HG03342 (cell line): ENCODE data around the gene AGAP3.

Source experiments
- ATAC-seq: cut with Tn5 transposase; IDR thresholded peaks from one replicate; pipeline ENCODE4 v1.9.1; 2021; ENCODE audit warnings: mild to moderate bottlenecking, moderate library complexity; ENCODE audit not compliant: unreplicated experiment

The AGAP3 gene

DNA sequence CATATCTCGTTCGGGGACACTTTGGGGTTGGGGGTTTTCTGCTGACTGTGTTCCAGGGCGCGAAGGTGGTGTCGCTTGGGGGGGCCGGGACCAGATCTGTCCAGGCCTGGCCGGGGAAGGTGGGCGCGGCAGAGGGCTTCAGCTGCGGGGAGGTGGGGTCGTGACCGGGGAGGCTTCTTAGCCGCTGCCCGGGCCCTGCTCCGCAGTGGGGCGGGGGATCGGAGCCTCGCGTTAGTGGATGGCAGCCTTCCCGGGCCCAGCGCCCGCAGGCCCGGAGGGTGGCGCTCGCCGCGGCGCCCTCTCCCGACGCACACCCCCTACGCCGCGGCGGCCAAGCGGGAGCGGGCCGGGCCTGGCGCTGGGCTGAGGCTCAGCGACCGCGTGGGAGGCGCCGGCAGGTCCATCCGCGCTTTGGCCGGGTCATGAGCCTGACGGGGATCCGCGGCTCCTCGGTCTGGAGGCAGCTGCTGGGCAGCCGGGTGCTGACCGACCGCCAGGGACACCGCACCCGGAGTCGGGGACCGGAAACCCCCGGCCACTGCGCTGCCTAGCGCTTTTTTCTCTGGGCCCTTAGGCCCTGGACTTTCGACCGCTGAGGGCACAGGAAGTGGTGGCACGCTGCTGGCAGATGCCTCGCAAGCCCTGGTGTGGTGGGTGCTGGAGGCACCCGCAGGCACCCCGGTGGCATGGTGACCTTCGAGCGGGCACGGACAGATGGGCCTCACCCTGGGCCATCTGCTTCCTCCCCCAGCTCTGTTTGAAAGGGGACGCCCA, 1.2 kb downstream of the AGAP3 start:
- ATAC-seq = no peak

GRCh38 chr7:151088019-151088855, 2.0 kb downstream of the AGAP3 start:
- no peak for ATAC-seq

GRCh38 chr7:151088856-151089699, 2.8 kb downstream of the AGAP3 start:
- no peak for ATAC-seq

DNA sequence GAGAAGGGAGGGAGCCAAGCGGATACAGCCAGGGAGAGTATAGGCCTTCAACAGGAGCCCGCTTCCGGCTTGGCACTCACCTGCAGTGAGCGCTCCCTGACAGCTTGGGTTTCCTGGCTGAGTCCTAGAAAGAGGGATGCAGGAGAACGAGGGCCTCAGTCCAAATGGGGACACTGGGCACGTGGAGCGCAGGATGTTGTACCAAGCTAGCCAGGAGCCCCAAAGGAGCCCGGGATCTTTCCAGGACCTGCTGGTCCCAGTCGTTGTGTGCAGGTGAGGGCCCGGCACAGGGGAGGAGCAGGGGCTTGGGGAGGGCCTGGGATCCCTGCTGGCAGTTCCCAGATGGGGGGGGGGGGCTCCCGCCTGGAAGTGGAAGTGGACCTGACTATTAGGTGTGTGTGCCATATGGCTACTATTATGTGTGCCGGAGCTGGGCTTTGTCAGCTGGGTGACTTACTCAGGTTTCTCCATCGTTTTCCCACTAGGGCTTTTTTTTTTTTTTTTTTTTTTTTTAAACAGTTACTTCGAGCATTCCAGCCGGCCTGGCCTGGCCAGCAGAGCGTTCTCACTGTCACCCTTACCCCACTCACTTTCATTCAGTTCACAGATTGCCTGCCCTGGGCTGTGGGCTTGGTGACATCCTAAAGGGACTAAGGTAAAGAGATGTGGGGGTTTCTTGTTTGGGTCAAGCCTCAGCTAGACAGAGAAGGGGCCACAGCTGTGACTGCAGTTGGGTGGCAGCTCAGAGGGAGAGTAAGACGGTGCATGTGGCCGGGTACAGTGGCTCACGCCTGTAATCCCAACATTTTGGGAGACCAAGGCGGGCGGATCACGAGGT, 3.8 kb downstream of the AGAP3 start:
- no peak for ATAC-seq

DNA sequence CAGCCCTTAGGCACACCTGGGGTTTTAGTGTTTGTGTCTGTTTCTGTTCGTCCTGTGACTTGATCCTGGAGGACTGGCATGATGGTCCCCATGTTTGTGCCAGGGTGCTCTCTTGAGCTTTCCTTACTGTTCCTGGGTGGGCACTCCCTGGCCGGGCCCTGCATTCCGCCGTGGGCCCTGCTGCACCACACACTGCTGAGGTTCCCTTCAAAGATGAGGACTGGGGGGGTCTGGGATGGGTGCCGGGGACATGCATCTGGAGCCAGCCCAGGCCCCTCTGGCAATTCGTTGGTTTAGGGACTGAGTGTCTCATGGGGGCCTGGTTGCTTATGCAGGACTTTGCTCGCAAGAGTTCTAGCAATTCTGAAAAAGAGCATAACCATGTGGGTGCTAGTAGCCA, 4.7 kb downstream of the AGAP3 start:
- no peak for ATAC-seq

DNA sequence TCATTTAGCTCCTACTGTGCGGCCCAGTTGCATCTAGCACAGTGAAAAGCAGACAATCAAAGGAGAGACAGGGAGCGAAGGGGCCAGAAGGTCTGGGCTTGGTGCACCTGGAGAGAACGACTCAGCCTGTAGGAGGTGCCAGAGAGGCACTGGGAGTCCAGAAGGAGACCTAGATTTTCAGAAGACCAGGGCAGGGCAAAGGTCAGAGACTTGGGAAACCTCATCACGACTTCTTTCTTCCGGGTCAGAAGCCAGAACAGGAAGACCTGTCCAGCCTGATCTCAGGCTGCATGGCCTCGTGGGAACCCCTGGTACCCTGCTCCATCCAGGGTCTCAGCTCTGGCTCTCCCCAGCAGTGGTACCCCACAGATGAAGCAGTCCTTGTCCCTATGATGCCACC, 5.2 kb downstream of the AGAP3 start:
- ATAC-seq = peak; percentile 25

GRCh38 chr7:151091988-151092387, 5.7 kb downstream of the AGAP3 start:
- ATAC-seq = no peak

GRCh38 chr7:151093748-151094147, 7.5 kb downstream of the AGAP3 start:
- ATAC-seq = no peak

GRCh38 chr7:151094675-151095074, 8.4 kb downstream of the AGAP3 start:
- ATAC-seq = no peak

DNA sequence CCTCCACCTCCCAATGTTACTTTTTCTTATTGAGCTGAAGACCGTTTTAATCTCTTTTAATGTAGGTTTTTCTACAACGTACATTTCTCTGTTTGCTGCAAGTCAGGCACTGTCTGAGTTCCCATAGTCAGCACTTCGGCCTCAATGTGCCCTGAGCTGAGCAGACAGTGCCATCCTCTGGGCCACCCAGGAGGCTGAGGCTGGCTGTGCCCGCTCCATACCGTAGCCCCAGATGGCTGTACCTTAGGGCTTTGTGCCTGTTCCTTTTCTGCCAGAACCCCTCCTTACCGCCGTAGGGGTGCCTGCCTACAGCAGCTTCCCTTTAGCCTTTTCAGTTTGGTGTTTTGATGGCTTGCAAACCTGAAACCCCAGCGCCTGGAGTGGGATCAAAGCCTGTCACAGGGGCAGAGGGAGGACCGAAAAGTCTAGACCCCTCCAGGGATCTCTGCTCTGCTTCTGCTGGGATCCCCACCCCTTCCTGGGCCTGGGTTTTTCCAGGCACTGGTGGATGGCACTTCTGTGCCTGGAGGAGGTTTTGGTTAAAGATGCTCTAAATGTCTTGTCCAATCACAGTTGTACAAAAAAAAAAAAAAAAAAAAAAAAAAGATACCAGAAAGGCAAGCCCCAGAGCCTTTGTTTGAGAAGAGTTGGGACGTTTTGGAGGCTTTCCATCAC, 9.0 kb downstream of the AGAP3 start:
- no peak for ATAC-seq

GRCh38 chr7:151095828-151096475, 9.7 kb downstream of the AGAP3 start:
- ATAC-seq = no peak

GRCh38 chr7:151099486-151100211, 13.4 kb downstream of the AGAP3 start:
- no peak for ATAC-seq

DNA sequence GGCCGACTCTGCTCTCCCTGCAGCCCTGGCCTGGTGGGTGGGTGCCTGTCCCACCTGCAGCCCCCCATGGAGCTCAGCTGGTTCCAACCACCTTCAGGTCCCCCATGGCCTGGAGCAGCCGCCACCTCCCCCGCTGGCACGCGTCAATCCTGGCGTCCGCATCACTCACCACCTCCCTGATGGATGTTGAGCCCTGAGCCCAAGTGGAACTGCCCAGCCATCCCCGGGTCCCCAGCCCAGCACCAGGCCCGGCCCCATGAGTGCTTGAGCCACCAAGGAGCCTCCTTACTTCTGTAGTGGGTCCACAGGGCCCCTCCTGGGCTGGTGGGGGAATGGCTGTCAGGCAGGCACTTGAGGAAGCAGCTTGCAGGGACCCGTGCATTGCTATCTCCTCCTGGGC, 14.6 kb downstream of the AGAP3 start:
- ATAC-seq = no peak

DNA sequence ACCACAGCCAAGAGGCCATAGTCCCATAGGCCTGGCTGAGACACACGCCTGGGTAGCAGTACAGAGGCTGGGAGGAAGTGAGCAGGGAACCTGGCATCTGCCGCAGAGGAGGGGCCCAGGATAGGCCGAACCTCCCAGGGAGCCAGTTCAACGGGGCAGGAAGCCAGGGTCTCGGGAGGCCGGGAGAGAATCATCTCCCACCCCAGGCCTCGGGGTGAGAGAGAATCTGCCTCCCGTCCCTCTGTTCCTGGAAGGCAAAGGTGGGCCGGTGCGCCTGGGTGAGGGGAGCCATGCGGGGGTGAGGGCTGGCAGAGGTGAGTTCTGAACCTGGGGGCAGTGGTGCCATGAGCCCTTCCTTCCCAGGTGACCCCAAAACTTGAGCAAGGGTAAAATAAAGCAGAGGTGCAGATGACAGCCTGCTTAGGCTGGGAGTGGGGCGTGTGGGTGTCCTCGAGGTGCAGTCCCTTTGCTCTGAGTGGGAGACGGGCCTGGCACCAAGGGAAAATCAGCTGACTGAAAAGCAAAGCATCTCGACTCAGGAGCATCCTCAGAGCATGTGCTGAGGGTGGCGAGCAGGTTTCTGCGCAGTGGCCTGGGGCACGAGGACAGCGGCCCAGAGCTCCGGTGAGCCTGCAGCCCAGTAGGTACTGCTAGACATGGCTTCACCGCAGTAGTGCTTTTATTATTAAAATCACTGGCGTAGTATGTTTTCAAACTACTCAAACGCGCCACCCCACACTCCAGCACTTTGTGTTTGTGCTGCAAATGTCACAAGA, 15.5 kb downstream of the AGAP3 start:
- no peak for ATAC-seq

DNA sequence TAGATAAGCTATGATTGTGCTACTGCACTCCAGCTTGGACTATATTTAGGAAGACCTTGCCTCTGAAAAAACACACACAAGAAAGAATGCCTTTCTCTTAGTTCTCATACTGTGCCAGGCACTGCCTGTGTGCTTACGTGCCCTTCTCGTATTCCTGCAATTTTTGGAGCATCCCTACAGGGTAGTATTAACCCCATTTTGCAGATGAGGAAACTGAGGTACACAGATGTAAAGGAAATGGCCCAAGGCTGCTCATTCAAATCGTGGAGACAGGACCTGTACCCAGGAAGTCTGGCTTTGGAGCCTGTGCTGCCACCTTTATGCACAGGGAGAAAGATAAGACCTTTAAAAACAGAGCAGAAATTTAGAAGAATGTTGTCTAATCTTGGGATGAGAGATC, 16.7 kb downstream of the AGAP3 start:
- no peak for ATAC-seq

GRCh38 chr7:151103973-151104372, 17.7 kb downstream of the AGAP3 start:
- ATAC-seq = no peak

GRCh38 chr7:151104411-151105235, 18.3 kb downstream of the AGAP3 start:
- ATAC-seq = no peak
